IPS-20b (cell line): Measurements from ENCODE around the gene PLCG2.

Source experiments
- H3K27ac ChIP-seq: one replicate; pipeline ENCODE4 v1.5.1; 2013; ENCODE audit warnings: low read length
- H3K27me3 ChIP-seq: 2 replicates; pipeline ENCODE4 v1.6.1; 2013; ENCODE audit warnings: mild to moderate bottlenecking, low read length, inconsistent platforms; ENCODE audit not compliant: insufficient read depth
- H3K36me3 ChIP-seq: 2 replicates; pipeline ENCODE4 v1.6.1; 2013; ENCODE audit warnings: low read depth, mild to moderate bottlenecking, inconsistent platforms, low read length, moderate library complexity; ENCODE audit not compliant: insufficient read depth
- H3K4me1 ChIP-seq: 2 replicates; pipeline ENCODE4 v1.6.1; 2013; ENCODE audit warnings: mild to moderate bottlenecking, control low read depth, inconsistent platforms, low read length, moderate library complexity; ENCODE audit not compliant: insufficient read depth
- H3K4me3 ChIP-seq: 2 replicates; pipeline ENCODE4 v1.5.1; 2013; ENCODE audit warnings: mild to moderate bottlenecking, low read length, inconsistent platforms
- H3K9ac ChIP-seq: 2 replicates; pipeline ENCODE4 v1.6.1; 2013; ENCODE audit warnings: low read depth, mild to moderate bottlenecking, inconsistent platforms, low read length, moderate library complexity
- H3K9me3 ChIP-seq: 2 replicates; pipeline ENCODE4 v1.6.1; 2013; ENCODE audit warnings: mild to moderate bottlenecking, low read depth, low read length, inconsistent platforms; ENCODE audit not compliant: insufficient read depth

PLCG2 gene

DNA sequence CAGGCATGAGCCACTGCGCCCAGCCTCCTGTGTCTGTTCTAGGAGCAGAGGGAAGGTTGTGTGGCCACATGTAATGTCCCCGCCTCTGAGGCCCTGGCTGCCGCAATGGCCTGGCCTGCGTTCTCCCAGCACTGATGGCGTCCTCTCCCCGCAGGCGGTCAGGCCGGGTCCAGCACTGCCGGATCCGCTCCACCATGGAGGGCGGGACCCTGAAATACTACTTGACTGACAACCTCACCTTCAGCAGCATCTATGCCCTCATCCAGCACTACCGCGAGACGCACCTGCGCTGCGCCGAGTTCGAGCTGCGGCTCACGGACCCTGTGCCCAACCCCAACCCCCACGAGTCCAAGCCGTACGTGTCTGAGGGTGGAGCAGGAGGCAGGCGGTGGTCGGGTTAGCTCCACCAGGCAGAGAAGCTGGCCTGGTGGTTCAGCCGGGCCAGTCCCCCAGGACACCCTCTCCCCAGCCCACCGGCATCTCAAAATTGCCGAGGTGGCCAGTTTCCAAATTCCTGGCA lies 131.3 kb downstream of the PLCG2 start:
- no peaks in the 10 kb centered on the region for H3K36me3 ChIP-seq
- H3K4me1 ChIP-seq, result no peaks in the 10 kb centered on the region
- H3K27ac ChIP-seq, result no peak overlapping the region
- H3K4me3 ChIP-seq, result no peak overlapping the region
- H3K9ac ChIP-seq, result no peak overlapping the region
- no peaks in the 10 kb centered on the region for H3K27me3 ChIP-seq
- no peaks in the 10 kb centered on the region for H3K9me3 ChIP-seq

DNA sequence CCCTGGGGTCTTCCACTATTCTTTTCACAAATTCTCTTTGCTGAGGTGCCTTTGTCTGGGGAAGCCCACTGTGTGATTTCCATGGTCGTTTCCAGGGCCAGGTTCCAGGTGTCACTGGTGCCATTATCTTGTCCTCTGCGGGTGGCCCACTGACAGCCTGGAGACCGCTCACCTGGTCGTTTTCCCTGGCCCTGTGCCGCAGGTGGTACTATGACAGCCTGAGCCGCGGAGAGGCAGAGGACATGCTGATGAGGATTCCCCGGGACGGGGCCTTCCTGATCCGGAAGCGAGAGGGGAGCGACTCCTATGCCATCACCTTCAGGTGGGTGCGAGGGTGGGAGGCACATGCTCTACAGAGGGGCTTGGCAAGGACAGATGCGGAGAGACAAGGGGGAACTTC lies 133.3 kb downstream of the PLCG2 start:
- H3K27me3 ChIP-seq, result no peaks in the 10 kb centered on the region
- no peaks in the 10 kb centered on the region for H3K9me3 ChIP-seq
- no peak overlapping the region for H3K9ac ChIP-seq
- H3K36me3 ChIP-seq, result no peaks in the 10 kb centered on the region
- H3K4me1 ChIP-seq, result no peaks in the 10 kb centered on the region
- no peak overlapping the region for H3K27ac ChIP-seq
- no peak overlapping the region for H3K4me3 ChIP-seq

DNA sequence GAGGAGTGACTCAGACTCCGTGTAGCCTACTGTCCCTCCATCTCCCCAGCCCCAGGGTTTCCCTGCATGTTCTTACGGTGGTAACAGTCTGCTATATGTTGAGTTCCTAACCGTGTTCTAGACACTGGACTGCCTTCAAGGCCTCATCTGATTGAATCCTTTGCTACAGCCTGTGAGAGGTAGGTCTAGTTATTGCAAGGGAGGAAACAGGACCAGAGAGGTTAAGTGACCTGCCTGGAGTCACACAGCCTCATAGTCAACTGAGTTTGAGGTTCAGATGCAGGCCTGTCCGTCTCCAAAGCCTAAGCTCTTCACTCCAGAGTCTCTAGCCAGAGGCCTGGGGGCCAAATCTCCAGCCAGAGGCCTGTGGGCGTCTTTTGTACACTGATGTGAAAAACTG lies 134.1 kb downstream of the PLCG2 start:
- Histone ChIP-seq H3K27ac (no peak overlapping the region), H3K9me3 (no peaks in the 10 kb centered on the region), H3K27me3 (no peaks in the 10 kb centered on the region), H3K4me3 (no peak overlapping the region), H3K9ac (no peak overlapping the region), H3K4me1 (no peaks in the 10 kb centered on the region), H3K36me3 (no peaks in the 10 kb centered on the region)

DNA sequence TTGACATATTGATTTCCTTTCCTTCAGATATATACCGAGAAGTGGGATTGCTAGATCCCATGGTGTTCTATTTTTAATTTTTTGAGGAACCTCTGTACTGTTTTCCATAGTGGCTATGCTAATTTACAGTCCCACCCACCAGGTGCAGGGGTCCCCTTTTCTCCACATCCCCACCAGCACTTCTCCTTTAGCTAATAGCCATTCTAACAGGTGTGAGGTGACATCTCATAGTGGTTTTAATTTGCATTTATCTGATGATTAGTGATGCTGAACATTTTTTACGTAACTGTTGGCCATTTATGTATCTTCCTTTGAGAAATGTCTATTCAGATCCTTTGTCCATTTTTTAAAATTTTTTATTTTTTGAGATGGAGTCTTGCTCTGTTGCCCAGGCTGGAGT lies 138.3 kb downstream of the PLCG2 start:
- Histone ChIP-seq H3K36me3 (no peaks in the 10 kb centered on the region), H3K4me3 (no peak overlapping the region), H3K4me1 (no peaks in the 10 kb centered on the region), H3K27me3 (no peaks in the 10 kb centered on the region), H3K9me3 (no peaks in the 10 kb centered on the region), H3K9ac (no peak overlapping the region), H3K27ac (no peak overlapping the region)

DNA sequence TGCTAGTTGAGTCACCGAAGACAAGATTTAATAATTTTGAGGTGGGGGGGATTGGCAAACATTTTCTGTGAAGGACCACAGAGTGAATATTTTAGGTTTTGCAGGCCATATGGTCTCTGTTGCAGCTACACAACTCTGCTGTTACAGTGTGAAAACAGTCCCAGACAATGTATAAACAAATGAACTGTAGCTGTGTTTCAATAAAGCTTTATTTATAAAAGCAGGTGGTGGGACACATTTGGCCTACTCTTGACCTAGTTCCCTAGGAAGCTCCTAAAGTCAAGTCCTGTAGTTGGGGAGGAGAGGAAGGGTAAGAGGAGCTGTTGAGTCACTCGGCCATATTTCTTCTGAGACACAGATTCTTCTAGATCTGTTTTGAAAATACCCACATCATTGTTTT lies 139.8 kb downstream of the PLCG2 start:
- no peak overlapping the region for H3K9ac ChIP-seq
- no peaks in the 10 kb centered on the region for H3K36me3 ChIP-seq
- no peaks in the 10 kb centered on the region for H3K9me3 ChIP-seq
- H3K27me3 ChIP-seq, result no peaks in the 10 kb centered on the region
- H3K27ac ChIP-seq, result no peak overlapping the region
- no peaks in the 10 kb centered on the region for H3K4me1 ChIP-seq
- H3K4me3 ChIP-seq, result no peak overlapping the region

DNA sequence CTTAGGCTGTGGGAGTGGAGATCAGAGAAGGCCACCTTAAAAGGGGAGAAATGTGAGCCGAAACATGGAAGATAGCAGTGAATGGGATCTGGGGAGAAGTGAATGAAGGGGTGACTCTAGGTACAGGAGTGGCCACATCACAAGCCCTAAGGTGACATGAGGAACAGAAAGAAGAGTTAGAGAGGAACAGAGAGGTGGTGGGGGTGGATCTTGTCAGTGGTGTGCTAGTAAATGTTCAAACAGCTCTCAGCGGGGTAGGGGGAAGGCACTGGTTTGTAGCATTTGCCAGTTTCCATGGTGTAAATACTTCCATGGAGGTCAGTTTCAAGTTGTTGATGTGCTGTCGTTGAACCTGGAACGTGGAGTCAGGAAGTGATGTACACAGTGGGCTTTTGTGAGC lies 141.4 kb downstream of the PLCG2 start:
- no peak overlapping the region for H3K27ac ChIP-seq
- H3K27me3 ChIP-seq, result no peaks in the 10 kb centered on the region
- no peaks in the 10 kb centered on the region for H3K36me3 ChIP-seq
- H3K4me3 ChIP-seq, result no peak overlapping the region
- no peaks in the 10 kb centered on the region for H3K9me3 ChIP-seq
- H3K4me1 ChIP-seq, result no peaks in the 10 kb centered on the region
- H3K9ac ChIP-seq, result no peak overlapping the region

DNA sequence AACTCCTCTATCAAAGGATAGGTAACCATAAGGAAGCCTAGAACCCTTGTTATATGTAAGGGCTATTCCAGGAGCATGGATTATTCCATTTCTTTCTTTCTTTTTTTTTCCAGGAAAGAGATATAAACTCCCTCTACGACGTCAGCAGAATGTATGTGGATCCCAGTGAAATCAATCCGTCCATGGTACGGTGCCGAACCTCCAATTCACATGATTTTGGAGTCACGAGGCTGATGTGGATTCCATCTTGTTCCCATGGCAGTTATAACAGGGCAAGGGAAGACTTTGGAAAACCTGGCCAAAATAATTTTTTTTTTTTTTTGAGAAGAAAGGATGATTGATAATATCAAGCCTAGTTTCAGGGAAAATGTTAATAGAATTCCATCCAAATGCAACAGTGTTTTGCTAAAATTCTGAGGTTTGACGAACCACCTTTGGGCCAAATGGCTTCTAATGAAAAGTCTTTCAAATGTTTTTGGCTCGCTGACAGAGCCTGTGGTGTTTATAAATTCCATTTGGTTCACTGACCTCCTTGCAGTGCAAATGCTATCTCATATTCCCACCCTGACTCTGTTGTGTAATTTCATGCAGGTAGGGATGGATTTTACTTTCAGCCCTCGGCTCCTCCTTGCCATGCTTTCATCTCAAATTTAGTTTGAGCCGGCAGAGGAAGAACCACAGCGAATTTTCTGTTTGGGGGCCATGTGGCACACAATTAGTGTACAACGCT lies 142.2 kb downstream of the PLCG2 start:
- Histone ChIP-seq H3K4me3 (no peak overlapping the region), H3K27ac (no peak overlapping the region), H3K4me1 (no peaks in the 10 kb centered on the region), H3K27me3 (no peaks in the 10 kb centered on the region), H3K9ac (no peak overlapping the region), H3K9me3 (no peaks in the 10 kb centered on the region), H3K36me3 (no peaks in the 10 kb centered on the region)

DNA sequence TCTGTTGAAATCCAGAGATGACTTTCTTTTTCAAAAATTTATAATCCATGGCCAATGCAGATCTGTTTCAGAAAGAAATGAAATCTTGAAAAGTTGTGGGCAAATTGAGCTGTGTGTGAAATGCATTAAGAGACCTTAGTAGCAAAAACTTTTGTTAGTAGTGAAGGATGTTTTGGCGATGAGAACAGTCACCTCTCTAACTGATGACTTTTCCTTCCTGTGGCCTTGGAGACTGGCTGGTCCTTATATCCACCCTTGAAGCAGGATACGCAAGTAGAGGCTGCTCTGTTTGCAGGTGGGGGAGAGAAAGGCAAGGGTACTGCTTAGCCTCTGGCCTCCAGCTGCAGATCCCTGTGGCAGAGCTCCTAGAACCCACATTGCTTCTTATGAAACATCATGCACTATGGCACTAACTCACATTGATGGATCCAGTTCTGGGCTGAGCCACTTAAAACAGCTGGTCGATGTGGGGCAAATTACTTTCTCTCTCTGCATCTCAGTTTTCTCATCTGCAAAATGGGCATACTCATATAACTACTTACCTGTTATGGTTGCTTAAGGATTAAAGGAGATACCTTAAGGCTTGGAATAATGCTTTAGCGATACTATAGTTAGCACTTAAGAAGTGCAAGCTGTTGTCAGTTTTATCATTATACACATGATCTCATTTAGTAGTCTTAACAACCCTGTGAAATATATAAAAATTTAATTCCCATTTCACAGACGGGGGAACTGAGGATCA lies 142.9 kb downstream of the PLCG2 start:
- Histone ChIP-seq H3K9me3 (no peaks in the 10 kb centered on the region), H3K4me1 (no peaks in the 10 kb centered on the region), H3K36me3 (no peaks in the 10 kb centered on the region), H3K9ac (no peak overlapping the region), H3K4me3 (no peak overlapping the region), H3K27ac (no peak overlapping the region), H3K27me3 (no peaks in the 10 kb centered on the region)

DNA sequence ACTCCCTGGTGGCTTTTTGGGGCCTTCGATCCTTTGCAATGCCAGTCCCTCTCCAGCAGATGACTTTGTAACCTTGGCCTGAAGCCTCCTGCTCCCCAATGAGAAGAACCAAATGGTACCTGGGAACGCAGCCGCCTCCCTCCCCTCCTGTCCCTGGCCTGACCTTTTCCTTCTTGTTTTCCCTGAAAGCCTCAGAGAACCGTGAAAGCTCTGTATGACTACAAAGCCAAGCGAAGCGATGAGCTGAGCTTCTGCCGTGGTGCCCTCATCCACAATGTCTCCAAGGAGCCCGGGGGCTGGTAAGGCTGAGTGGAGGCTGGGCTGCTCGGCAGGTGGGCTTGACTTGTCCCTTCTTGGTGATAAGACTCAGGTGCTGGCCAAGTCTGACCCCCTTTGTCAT lies 144.2 kb downstream of the PLCG2 start:
- Histone ChIP-seq H3K27me3 (no peaks in the 10 kb centered on the region), H3K9ac (no peak overlapping the region), H3K9me3 (no peaks in the 10 kb centered on the region), H3K4me1 (no peaks in the 10 kb centered on the region), H3K4me3 (no peak overlapping the region), H3K27ac (no peak overlapping the region), H3K36me3 (no peaks in the 10 kb centered on the region)

DNA sequence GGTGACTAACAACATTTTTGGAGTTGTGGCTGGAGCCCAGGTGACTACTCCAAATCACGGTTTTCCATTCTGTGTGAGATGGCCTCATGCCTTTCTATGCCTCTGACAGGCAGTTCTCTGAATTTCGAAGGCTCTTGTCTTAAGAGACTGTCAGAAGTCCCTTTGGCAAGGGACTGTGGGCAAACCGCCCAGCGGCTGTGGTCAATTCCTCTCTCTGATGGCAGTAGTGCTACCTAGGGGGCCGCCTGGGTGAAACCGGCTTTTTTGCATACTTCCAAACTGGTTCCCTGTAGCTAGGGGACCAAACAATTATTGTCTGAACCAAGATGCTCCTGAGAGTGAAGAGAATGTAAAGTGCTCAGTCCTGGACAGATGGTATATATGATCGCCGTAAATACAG lies 145.9 kb downstream of the PLCG2 start:
- H3K27me3 ChIP-seq, result no peaks in the 10 kb centered on the region
- no peaks in the 10 kb centered on the region for H3K4me1 ChIP-seq
- H3K27ac ChIP-seq, result no peak overlapping the region
- H3K36me3 ChIP-seq, result no peaks in the 10 kb centered on the region
- H3K9ac ChIP-seq, result no peak overlapping the region
- no peaks in the 10 kb centered on the region for H3K9me3 ChIP-seq
- H3K4me3 ChIP-seq, result no peak overlapping the region

DNA sequence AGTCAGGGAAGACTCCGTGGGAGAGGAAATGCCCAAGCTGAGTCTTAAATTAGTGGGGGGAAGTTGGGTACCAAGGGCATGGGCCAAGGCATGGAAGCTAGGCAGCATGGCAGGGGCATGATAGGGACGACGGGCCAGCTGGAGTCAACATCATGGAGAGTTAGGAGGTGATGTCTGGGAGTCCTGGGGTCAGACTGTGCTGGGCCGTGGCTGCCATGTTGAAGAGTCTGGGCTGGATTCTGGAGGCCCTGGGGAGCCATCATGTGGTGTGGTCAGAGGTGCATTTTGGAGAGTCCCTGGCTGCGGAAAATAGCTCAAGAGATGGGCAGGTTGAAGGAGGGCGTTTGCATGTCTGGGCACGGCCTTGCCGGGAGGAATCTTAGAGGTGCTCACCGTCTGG lies 146.9 kb downstream of the PLCG2 start:
- no peaks in the 10 kb centered on the region for H3K36me3 ChIP-seq
- no peaks in the 10 kb centered on the region for H3K9me3 ChIP-seq
- H3K9ac ChIP-seq, result no peak overlapping the region
- no peak overlapping the region for H3K4me3 ChIP-seq
- H3K27ac ChIP-seq, result no peak overlapping the region
- no peaks in the 10 kb centered on the region for H3K4me1 ChIP-seq
- no peaks in the 10 kb centered on the region for H3K27me3 ChIP-seq

DNA sequence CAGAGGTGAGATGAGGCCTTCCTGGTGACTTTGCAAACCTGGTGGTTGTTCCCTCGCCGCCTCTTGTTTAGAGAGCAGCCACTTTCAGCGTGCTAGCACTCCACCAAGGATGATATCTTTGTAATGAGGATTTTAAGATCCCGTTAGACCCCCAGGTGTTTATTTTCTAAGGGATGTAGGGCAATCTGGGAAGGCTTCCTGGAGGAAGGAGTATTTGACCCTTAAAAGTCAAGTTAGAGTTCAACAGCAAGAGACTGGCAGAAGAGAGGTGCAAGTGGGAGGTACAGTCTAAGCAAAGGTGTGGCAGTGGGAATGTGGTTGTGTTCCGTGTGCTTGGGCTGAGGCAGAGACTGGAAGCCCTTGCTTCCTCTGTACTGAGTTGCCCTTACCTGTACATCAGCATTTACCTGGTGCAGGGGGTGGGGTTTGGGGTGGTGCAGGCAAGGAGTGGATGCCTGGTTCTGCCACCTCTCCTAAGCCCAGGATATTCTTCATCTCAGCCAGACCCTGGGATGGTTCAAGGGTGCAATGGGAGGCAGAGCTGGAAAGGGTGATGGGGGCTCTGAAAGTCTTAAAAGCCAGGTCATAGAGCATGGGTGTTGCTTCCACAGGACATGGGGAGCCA lies 148.6 kb downstream of the PLCG2 start:
- Histone ChIP-seq H3K27ac (no peak overlapping the region), H3K9ac (no peak overlapping the region), H3K4me3 (no peak overlapping the region), H3K36me3 (no peaks in the 10 kb centered on the region), H3K4me1 (no peaks in the 10 kb centered on the region), H3K27me3 (no peaks in the 10 kb centered on the region), H3K9me3 (no peaks in the 10 kb centered on the region)
